SU-DHL-6 (cell line): ENCODE data around the gene EIF4G2.

ENCODE experiments used
- H2AFZ ChIP-seq: fragments of 200-600 bp; sonication (generic); 2 replicates; pipeline ENCODE4 v1.6.1; 2014; ENCODE audit warnings: low read depth, mild to moderate bottlenecking, moderate library complexity, mixed read lengths, antibody characterized with exemption, low read length; ENCODE audit not compliant: severe bottlenecking
- H3F3A ChIP-seq: fragments of 200-600 bp; shearing (Covaris generic); 2 replicates; pipeline ENCODE4 v1.6.0; 2016; ENCODE audit warnings: antibody characterized with exemption, mild to moderate bottlenecking; ENCODE audit not compliant: insufficient read depth
- H3K27ac ChIP-seq: fragments of 200-600 bp; sonication (generic); 2 replicates; pipeline ENCODE4 v1.5.1; 2016; ENCODE audit warnings: low read depth, mild to moderate bottlenecking, low read length, moderate library complexity, mixed read lengths
- H3K27me3 ChIP-seq: fragments of 200-600 bp; sonication (generic), shearing (Covaris generic); 2 replicates; pipeline ENCODE4 v1.6.0; 2014; ENCODE audit warnings: mild to moderate bottlenecking, low read length
- H3K36me3 ChIP-seq: fragments of 200-600 bp; sonication (generic); 2 replicates; pipeline ENCODE4 v1.6.1; 2014; ENCODE audit warnings: mild to moderate bottlenecking, low read length, mixed read lengths
- H3K4me2 ChIP-seq: fragments of 300-600, 200-600 bp; shearing (Covaris generic), sonication (generic); 2 replicates; pipeline ENCODE4 v1.6.0; 2014; ENCODE audit warnings: low read length, low read depth, mild to moderate bottlenecking; ENCODE audit not compliant: poor library complexity, severe bottlenecking
- H3K4me3 ChIP-seq: fragments of 200-600 bp; sonication (generic); 2 replicates; pipeline ENCODE4 v1.5.1; 2014; ENCODE audit warnings: antibody characterized with exemption, low read length, mild to moderate bottlenecking, mixed read lengths; ENCODE audit not compliant: insufficient read depth, poor library complexity, severe bottlenecking
- H3K79me2 ChIP-seq: fragments of 200-600 bp; sonication (generic); 2 replicates; pipeline ENCODE4 v1.6.1; 2014; ENCODE audit warnings: mild to moderate bottlenecking, low read length, moderate library complexity; ENCODE audit not compliant: insufficient read depth
- H3K9ac ChIP-seq: fragments of 200-600 bp; sonication (generic); 2 replicates; pipeline ENCODE4 v1.7.0; 2014; ENCODE audit warnings: mild to moderate bottlenecking, low read length
- H3K9me2 ChIP-seq: fragments of 200-600 bp; sonication (generic); replicated peaks from 2 replicates; pipeline ENCODE4 v1.6.1; 2014; ENCODE audit warnings: low read length; ENCODE audit not compliant: insufficient read depth
- H3K9me3 ChIP-seq: fragments of 200-600 bp; sonication (generic); 2 replicates; pipeline ENCODE4 v1.6.1; 2014; ENCODE audit warnings: low read length, mixed read lengths; ENCODE audit not compliant: insufficient read depth
- H4K20me1 ChIP-seq: fragments of 200-600 bp; sonication (generic); 2 replicates; pipeline ENCODE4 v1.6.1; 2014; ENCODE audit warnings: low read depth, mild to moderate bottlenecking, antibody characterized with exemption, low read length, moderate library complexity, mixed read lengths
- EZH2phosphoT487 ChIP-seq: fragments of 200-600 bp; sonication (generic), shearing (Covaris generic); conservative IDR thresholded peaks from 2 replicates; pipeline ENCODE4 v1.6.1; 2018; ENCODE audit warnings: mild to moderate bottlenecking, antibody characterized with exemption, low read length, moderate library complexity, mixed read lengths
- TF ChIP-seq, protein P1 (sequence below): fragments of 200-600 bp; sonication (generic); IDR thresholded peaks from one replicate; pipeline ENCODE4 v1.5.1; 2017; ENCODE audit warnings: antibody characterized with exemption, mild to moderate bottlenecking, low read length, moderate library complexity; ENCODE audit not compliant: insufficient read depth, poor library complexity, severe bottlenecking

EIF4G2 gene

DNA sequence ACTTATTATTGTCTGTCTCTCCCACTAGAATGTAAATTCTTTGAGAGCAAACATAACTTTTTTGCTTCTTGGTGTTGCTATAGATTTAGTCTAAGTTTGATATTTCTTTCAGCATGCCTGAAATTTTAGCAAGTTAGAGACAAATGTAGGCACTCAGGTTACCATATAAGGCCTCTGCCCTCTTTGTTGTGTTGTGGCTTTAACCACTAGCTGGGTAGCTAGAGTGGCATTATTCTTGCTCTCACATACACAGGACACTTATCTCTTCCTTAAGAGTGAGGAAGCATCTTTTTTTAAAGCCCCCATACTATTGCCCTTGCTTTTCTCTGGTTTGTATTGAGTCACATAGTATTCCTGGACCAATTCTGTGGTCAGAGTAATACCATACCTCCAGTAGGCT lies 37.9 kb upstream of the EIF4G2 start:
- peaks cover 1% of the 10 kb centered on the region; the same call in 1 of the 2 replicates for H3K36me3 ChIP-seq
- no peaks in the 10 kb centered on the region for H3K27me3 ChIP-seq
- H3K4me2 ChIP-seq, result no peak overlapping the region
- H3K79me2 ChIP-seq, result no peaks in the 10 kb centered on the region
- H3K9ac ChIP-seq, result no peak overlapping the region
- H4K20me1 ChIP-seq, result no peaks in the 10 kb centered on the region
- TF ChIP-seq EZH2phosphoT487, result no peak
- TF ChIP-seq, protein P1, sequence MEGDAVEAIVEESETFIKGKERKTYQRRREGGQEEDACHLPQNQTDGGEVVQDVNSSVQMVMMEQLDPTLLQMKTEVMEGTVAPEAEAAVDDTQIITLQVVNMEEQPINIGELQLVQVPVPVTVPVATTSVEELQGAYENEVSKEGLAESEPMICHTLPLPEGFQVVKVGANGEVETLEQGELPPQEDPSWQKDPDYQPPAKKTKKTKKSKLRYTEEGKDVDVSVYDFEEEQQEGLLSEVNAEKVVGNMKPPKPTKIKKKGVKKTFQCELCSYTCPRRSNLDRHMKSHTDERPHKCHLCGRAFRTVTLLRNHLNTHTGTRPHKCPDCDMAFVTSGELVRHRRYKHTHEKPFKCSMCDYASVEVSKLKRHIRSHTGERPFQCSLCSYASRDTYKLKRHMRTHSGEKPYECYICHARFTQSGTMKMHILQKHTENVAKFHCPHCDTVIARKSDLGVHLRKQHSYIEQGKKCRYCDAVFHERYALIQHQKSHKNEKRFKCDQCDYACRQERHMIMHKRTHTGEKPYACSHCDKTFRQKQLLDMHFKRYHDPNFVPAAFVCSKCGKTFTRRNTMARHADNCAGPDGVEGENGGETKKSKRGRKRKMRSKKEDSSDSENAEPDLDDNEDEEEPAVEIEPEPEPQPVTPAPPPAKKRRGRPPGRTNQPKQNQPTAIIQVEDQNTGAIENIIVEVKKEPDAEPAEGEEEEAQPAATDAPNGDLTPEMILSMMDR, result no peak
- H3K9me2 ChIP-seq, result no peaks in the 10 kb centered on the region
- no peak overlapping the region for H2AFZ ChIP-seq
- no peaks in the 10 kb centered on the region for H3K9me3 ChIP-seq
- no peaks in the 10 kb centered on the region for H3F3A ChIP-seq
- H3K27ac ChIP-seq, result no peak overlapping the region
- no peak overlapping the region for H3K4me3 ChIP-seq

DNA sequence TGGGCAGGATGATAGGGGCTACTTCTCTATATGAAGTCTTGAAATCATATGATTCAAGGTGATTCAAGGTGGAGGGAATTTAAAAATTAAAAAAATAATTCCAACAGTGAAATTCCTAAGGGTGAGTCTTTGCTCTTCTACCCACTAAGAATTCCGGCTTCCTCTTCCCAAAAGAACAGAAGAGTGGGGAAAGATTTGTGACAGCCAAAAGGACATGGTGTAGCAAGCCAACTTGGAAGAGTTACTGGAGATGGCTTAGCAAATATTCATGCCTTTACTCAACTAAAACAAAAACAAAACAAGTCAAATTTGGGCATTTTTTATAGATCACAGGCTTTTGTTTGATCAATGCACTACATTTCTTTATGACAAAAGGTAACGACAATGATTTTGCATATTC lies 36.9 kb upstream of the EIF4G2 start:
- H3F3A ChIP-seq, result no peaks in the 10 kb centered on the region
- no peaks in the 10 kb centered on the region for H3K36me3 ChIP-seq
- no peak overlapping the region for H2AFZ ChIP-seq
- H3K9me2 ChIP-seq, result no peaks in the 10 kb centered on the region
- H3K9me3 ChIP-seq, result no peaks in the 10 kb centered on the region
- TF ChIP-seq, protein P1, result no peak
- TF ChIP-seq EZH2phosphoT487, result no peak
- H3K79me2 ChIP-seq, result no peaks in the 10 kb centered on the region
- no peaks in the 10 kb centered on the region for H3K27me3 ChIP-seq
- H3K27ac ChIP-seq, result no peak overlapping the region
- no peak overlapping the region for H3K4me2 ChIP-seq
- no peak overlapping the region for H3K4me3 ChIP-seq
- H4K20me1 ChIP-seq, result no peaks in the 10 kb centered on the region
- no peak overlapping the region for H3K9ac ChIP-seq

GRCh38 chr11:10844796-10845195 lies 36.1 kb upstream of the EIF4G2 start:
- Histone ChIP-seq H3F3A (no peaks in the 10 kb centered on the region), H4K20me1 (no peaks in the 10 kb centered on the region), H3K4me2 (no peak overlapping the region), H3K79me2 (no peaks in the 10 kb centered on the region), H3K9ac (no peak overlapping the region), H3K9me2 (no peaks in the 10 kb centered on the region), H3K36me3 (no peaks in the 10 kb centered on the region), H3K27me3 (no peaks in the 10 kb centered on the region), H3K9me3 (no peaks in the 10 kb centered on the region), H3K27ac (no peak overlapping the region), H2AFZ (no peak overlapping the region), H3K4me3 (no peak overlapping the region)
- TF ChIP-seq, protein P1, result no peak
- no peak for TF ChIP-seq EZH2phosphoT487
